Measurements from ENCODE around the gene OR4B1.
"Not testable (repeated sequence)": the region's sequence is repeated elsewhere in the genome, so short reads cannot be mapped to it uniquely, and the experiment has no call there.

Gene OR4B1

DNA sequence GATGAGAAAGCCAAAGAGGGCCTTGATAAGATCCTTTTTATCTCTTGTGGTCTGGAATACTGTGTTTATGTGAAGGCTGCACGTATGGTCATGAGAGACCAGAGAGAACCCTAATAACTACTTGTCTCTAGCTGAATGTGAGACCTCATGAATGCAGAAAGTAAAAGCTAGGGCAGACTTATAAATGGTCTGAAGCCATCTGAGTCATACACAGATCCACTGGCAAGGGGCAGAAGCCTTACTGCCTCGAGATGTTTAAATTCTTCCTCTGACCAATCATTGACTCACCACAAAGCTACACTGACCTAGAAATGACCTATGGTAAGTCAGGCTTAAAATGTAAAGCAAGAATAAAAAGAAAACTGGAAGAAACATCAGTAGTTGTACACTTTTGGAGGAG, 22.7 kb upstream of the OR4B1 start:
- in situ Hi-C loops (cut with HindIII; ENCODE audit: low pct_unique_long_range_greater_than_20kb, low sequenced_read_pairs) = no loop called here
- no peak for TF ChIP-seq JUND (IDR thresholded peaks at IDR 0.05; ENCODE audit: low read depth)
- DNase-seq (ENCODE audit: low read depth in 1 of 2, low spot score in 1 of 2) = no peak

- in situ Hi-C loops (cut with HindIII; ENCODE audit: low pct_unique_long_range_greater_than_20kb, low sequenced_read_pairs) = no loop called here
- DNase-seq (ENCODE audit: low read depth in 1 of 2, low spot score in 1 of 2) = peak in 1 of 2 experiments; percentile 29
- no peak for TF ChIP-seq JUND (IDR thresholded peaks at IDR 0.05; ENCODE audit: low read depth)
These were observed 8.7 kb upstream of the OR4B1 start for GRCh38 chr11:48207881-48208280.

GRCh38 chr11:48210052-48210451, 6.6 kb upstream of the OR4B1 start:
- no peak for TF ChIP-seq JUND (IDR thresholded peaks at IDR 0.05; ENCODE audit: low read depth)
- in situ Hi-C loops (cut with HindIII; ENCODE audit: low pct_unique_long_range_greater_than_20kb, low sequenced_read_pairs) = no loop called here
- peak in 1 of 2 experiments; percentile 43 for DNase-seq (ENCODE audit: low read depth in 1 of 2, low spot score in 1 of 2)

DNA sequence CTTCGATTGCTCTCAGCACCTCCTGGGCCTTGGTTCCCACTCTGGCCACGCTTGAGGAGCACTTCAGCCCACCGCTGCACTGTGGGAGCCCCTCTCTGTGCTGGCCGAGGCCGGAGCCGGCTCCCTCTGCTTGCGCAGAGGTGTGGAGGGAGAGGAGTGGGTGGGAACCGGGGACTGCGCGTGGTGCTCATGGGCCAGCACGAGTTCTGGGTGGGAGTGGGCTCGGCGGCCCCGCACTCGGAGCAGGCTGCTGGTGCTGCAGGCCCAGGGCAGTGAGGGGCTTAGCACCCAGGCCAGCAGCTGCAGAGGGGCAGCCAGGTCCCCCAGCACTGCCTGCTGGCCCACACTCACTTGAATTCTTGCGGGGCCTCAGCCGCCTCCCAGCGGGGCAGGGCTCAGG, 12.2 kb downstream of the OR4B1 start:
- TF ChIP-seq JUND (IDR thresholded peaks at IDR 0.05; ENCODE audit: low read depth) = no peak
- in situ Hi-C loops (cut with HindIII; ENCODE audit: low pct_unique_long_range_greater_than_20kb, low sequenced_read_pairs) = no loop called here
- DNase-seq (ENCODE audit: low read depth in 1 of 2, low spot score in 1 of 2) = no peak

DNA sequence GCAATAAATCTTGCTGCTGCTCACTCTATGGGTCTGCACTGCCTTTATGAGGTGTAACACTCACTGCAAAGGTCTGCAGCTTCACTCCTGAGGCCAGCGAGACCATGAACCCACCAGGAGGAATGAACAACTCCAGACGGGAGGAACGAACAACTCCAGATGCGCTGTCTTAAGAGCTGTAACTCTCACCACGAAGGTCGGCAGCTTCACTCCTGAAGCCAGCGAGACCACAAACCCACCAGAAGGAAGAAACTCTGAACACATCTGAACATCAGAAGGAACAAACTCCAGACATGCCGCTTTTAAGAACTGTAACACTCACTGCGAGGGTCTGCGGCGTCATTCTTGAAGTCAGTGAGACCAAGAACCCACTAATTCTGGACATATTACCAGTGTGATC, 13.4 kb downstream of the OR4B1 start:
- in situ Hi-C loops (cut with HindIII; ENCODE audit: low pct_unique_long_range_greater_than_20kb, low sequenced_read_pairs); DNase-seq (ENCODE audit: low read depth in 1 of 2, low spot score in 1 of 2): not testable (repeated sequence)

DNA sequence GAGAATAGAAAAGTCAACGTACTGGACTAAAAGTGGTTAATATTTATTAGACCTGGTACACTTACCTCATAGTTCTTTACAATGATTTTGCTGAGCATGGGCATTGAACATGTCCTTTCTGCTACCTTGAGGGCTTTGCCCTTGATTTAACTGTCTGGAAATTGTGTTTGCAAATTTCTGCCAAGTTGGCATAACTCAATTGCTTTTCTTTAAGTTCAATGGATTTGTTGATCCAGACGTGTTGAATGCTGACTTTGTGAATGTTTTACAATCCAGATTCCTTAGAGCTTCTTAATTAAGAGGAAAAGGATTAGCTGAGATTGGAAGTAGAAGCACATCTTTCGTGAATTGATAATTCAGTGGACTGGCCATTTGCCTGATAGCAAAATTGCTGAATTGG, 21.1 kb downstream of the OR4B1 start:
- no peak for DNase-seq (ENCODE audit: low read depth in 1 of 2, low spot score in 1 of 2)
- no peak for TF ChIP-seq JUND (IDR thresholded peaks at IDR 0.05; ENCODE audit: low read depth)
- in situ Hi-C loops (cut with HindIII; ENCODE audit: low pct_unique_long_range_greater_than_20kb, low sequenced_read_pairs) = no loop called here

- TF ChIP-seq JUND (IDR thresholded peaks at IDR 0.05; ENCODE audit: low read depth) = no peak
- in situ Hi-C loops (cut with HindIII; ENCODE audit: low pct_unique_long_range_greater_than_20kb, low sequenced_read_pairs) = no loop called here
- DNase-seq (ENCODE audit: low read depth in 1 of 2, low spot score in 1 of 2) = no peak
These were observed 25.9 kb downstream of the OR4B1 start for GRCh38 chr11:48242501-48242900.

DNA sequence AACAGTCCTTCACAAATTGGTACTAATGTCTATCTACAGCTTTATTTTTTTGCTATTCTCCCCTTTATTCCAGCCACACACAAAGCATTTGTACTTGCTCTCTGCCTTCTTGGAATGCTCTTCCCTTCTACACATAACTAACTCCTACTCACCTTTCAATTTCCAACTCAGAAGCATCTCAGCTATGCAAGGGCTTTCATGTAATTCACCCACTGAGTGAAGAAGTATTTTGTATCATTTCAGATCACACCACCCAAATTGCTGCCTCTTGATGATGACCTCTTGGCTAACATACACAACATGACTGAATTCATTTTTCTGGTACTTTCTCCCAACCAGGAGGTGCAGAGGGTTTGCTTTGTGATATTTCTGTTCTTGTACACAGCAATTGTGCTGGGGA, 28.2 kb downstream of the OR4B1 start, which contains the start of gene OR4X2:
TSS of gene OR4X2 (plus strand) at position 301 of the 400 bp plus-strand sequence. CDS start at position 301, 0 bp downstream.
- TF ChIP-seq JUND (IDR thresholded peaks at IDR 0.05; ENCODE audit: low read depth) = no peak
- DNase-seq (ENCODE audit: low read depth in 1 of 2, low spot score in 1 of 2) = no peak
- in situ Hi-C loops (cut with HindIII; ENCODE audit: low pct_unique_long_range_greater_than_20kb, low sequenced_read_pairs) = no loop called here

GRCh38 chr11:48248902-48249301, 32.3 kb downstream of the OR4B1 start:
- in situ Hi-C loops (cut with HindIII; ENCODE audit: low pct_unique_long_range_greater_than_20kb, low sequenced_read_pairs) = no loop called here
- DNase-seq (ENCODE audit: low read depth in 1 of 2, low spot score in 1 of 2) = no peak
- no peak for TF ChIP-seq JUND (IDR thresholded peaks at IDR 0.05; ENCODE audit: low read depth)

- DNase-seq (ENCODE audit: low read depth in 1 of 2, low spot score in 1 of 2) = no peak
- in situ Hi-C loops (cut with HindIII; ENCODE audit: low pct_unique_long_range_greater_than_20kb, low sequenced_read_pairs) = no loop called here
These were observed 45.0 kb downstream of the OR4B1 start for GRCh38 chr11:48261600-48261999.

DNA sequence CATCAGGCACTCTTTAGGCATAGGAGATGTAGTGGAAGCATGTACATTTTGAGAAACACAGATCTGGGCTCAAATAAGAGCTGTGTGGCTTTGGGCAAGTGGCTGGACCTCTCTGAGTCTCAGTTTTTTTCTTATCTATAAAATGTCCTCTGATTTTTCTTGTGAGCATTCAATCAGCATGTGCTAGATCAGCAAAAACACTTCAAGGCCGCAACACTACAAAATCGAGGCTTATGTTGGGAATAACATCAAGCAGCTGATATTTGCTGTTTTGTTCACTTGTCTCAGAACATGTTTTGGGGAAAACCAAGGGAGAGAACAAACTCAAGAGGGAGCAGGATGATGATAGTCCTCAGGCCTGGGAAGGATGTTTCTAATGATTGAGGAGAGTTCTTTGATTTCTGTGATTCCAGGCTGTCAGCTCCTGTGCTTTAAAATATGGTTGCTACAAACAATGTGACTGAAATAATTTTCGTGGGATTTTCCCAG, 46.9 kb downstream of the OR4B1 start, which contains the start of gene OR4X1:
TSS of gene OR4X1 (plus strand) at position 439 of the 489 bp plus-strand sequence. CDS start at position 439, 0 bp downstream.
- no peak for TF ChIP-seq JUND (IDR thresholded peaks at IDR 0.05; ENCODE audit: low read depth)
- no peak for DNase-seq (ENCODE audit: low read depth in 1 of 2, low spot score in 1 of 2)
- in situ Hi-C loops (cut with HindIII; ENCODE audit: low pct_unique_long_range_greater_than_20kb, low sequenced_read_pairs) = no loop called here

More at GRCh38 chr11:48261600-48261999, 45.0 kb downstream of the OR4B1 start:
- no peak for TF ChIP-seq JUND (IDR thresholded peaks at IDR 0.05; ENCODE audit: low read depth)

Data from T47D (cell line).